HG03378 (cell line): ENCODE results near the gene MTERF4.

Experiments used
- ATAC-seq: cut with Tn5 transposase; IDR thresholded peaks from one replicate; pipeline ENCODE4 v1.9.1; 2021; ENCODE audit warnings: mild to moderate bottlenecking, moderate library complexity; ENCODE audit not compliant: unreplicated experiment

MTERF4 gene

GRCh38 chr2:241135737-241136136 lies 33.6 kb upstream of the MTERF4 start:
- ATAC-seq: no peak

DNA sequence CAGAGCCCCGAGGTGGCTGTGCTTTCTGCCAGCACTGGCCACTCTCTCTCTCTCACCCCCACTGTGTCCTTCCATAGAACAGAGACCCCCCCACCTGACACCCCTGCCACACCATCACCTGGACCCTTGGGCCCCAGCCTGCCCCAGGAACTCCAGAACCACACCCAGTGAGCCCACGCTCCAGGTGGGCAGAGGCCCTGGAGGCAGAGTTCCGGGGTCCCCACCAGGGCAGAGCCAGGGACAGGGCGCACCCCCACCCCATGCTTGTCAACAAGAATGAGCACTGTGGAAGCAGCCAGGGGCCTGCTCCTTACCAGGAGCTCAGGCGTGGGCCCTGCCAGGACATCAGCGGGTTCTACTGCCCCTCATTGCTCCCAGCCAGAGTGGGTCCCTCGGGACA lies 32.6 kb upstream of the MTERF4 start:
- ATAC-seq: no peak

DNA sequence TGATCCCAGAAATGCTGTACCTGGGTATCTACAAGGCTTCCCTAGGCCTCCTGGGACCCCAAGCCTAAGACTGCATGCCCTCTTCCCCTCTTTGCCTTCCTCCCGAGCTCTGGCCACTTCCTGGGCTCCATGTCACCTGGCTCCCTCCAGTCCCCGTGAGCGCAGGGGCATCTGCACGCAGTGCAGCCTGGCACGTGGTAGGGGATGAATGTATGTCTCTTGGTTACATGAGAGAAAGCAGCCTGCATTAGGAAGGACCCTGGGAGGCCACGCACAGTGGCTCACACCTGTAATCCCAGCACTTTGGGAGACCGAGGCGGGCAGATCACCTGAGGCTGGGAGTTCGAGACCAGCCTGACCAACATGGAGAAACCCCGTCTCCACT lies 31.3 kb upstream of the MTERF4 start:
- no peak for ATAC-seq

DNA sequence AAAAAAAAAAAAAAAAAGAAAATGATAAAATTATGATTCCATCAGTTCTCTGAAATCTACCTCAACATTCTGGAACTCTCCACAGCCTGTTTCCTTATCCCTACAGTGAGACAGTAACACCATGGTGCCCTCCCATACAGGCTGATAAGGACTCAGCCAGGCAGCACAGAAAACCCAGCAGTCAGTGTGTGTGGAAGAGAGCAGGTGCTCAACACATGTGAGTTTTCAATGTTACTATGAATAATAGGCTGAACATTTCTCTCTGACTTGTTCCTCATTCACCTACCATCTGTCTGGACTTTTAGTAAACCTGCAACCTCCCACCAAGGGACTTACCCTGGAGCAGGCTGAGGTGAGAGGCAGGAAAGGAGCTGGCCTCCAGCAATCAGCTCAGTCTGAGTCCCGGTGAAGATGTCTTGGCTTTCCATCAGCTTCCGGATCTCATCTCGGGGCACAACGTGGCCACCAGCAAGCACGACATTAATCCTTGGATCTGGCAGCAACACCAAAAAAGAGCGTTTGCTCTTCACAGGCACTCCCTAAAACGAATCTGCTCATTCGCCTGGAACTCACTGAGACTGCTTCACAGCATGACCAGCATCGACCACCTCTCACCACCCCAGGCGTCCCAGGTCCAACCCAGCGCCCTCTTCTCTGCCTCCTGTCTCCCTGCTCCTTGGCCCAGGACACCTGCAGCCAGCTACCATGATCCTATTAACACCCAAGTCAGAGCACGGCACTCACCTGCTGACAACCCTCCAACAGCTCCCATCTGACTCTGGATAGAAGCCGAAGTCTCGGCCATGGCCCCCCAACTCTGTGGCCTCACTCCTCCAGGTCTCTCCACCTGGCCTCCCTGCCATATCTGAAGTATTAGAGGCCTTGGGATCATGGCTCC lies 30.7 kb upstream of the MTERF4 start:
- ATAC-seq: no peak

- no peak for ATAC-seq
These were observed 29.4 kb upstream of the MTERF4 start for GRCh38 chr2:241131531-241131930.

GRCh38 chr2:241130316-241130715 lies 28.2 kb upstream of the MTERF4 start:
- no peak for ATAC-seq

- no peak for ATAC-seq
These were observed 27.2 kb upstream of the MTERF4 start for GRCh38 chr2:241129086-241129871.

DNA sequence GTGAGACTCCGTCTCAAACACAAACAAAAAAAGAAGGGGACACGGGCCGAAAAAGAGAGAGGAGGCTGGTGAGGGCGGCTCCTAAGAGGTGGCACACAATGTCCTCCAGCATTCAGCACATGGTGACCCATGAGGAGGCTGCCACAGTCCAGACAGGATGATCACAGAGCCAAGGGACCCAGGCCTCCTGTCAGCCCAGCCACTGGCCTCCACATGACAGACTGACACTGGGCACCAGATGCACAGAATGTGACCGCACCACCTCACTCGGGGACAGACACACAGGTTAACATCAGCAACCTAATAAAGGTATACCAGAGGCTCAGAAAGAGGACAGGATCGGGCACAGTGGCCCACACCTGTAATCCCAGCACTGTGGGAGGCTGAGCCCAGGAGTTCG lies 26.2 kb upstream of the MTERF4 start:
- ATAC-seq: no peak

GRCh38 chr2:241126771-241127202 lies 24.7 kb upstream of the MTERF4 start:
- no peak for ATAC-seq

GRCh38 chr2:241126201-241126611 lies 24.1 kb upstream of the MTERF4 start:
- ATAC-seq: no peak

GRCh38 chr2:241125626-241126025 lies 23.5 kb upstream of the MTERF4 start:
- ATAC-seq: no peak

DNA sequence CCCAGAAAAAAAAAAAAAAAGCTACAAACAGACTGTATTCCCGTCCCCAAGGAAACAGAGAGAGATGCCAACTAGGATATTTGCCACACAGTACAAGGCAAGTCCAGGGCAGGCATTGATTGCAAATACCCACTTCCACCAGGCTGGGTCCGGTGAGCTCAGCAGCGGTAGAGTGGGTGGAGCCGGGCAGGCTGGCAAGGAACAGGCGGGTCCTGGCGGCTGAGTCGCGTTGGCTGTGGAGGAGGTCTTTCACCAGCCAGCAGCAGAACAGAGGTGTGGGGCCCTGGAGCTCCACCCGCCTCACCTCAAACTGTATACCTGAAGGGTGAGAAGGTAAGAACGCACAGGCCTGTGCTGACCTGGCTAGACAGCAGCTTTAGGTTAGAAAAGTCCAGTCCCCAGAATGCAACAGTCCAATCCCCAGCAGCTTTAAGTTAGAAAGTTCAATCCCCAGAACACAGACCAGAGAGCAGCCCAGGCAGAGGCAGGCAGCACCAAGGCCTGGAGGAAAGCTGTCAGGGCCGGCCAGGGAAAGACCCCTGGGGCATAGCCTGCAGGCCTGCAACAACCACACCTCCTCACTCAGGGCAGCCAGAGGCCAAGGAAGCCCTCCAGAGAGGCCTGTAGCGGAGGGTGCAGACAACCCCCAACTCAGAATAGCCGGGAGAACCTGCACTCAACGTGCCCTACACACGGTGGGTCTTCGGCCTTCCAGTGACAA lies 21.9 kb upstream of the MTERF4 start:
- ATAC-seq: no peak

GRCh38 chr2:241122376-241123002 lies 20.4 kb upstream of the MTERF4 start:
- no peak for ATAC-seq

DNA sequence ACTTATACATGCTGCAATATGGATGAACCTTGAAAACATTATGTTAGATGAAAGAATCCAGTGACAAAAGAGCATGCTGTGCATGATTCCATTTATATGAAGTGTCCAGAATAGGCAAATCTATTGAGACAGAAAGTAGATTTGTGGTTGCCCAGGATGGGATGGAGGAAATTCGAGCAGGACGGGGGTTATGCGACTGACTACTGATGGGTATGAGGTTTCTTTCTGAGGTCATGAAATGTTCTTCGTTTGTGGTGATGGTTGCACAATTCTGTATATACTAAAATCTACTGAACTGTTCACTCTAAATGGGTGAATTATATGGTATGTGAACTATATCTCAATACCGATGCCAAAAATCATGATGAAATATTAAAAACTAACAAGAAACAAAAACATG lies 18.9 kb upstream of the MTERF4 start:
- ATAC-seq: no peak

GRCh38 chr2:241120440-241120839 lies 18.4 kb upstream of the MTERF4 start:
- ATAC-seq: no peak

DNA sequence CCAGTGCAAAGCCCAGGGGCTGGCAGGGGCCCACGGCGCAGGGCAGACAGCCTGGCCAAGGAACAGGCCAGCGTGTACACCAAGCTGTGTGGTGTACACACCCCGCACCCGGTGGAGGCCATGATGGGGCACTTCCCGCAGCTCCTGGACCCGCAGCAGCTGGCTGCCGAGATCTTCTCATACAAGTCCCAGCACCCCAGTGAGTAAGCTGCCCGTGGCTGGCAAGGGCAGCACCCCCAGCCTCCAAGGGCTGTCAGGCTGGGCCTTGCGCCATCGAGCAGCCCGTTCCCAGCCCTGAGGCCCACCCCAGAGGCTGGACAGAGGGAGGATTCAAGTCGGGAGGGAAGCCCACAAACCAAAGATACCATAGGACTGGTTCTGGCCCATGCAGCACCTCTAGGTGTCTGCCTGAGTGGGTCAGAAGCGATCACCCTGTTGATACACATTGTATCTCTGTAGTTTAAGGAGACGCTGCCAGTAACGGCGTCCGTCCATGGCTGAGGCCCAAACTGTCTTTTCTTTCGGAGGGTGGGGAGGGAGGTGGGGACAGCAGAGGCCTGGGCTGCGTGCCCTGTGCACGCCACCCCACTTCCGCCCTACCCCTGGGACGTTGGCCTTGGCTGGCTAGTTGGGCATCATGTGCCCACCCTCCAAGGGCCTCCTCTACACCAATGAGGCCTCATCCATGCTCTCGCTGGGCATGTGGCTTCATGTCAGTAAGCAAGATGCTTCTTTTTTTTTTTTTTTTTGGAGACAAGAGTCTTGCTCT lies 16.8 kb upstream of the MTERF4 start:
- no peak for ATAC-seq

GRCh38 chr2:241116606-241117560 lies 14.8 kb upstream of the MTERF4 start:
- ATAC-seq: no peak

- no peak for ATAC-seq
These were observed 13.3 kb upstream of the MTERF4 start for GRCh38 chr2:241115361-241115760.

DNA sequence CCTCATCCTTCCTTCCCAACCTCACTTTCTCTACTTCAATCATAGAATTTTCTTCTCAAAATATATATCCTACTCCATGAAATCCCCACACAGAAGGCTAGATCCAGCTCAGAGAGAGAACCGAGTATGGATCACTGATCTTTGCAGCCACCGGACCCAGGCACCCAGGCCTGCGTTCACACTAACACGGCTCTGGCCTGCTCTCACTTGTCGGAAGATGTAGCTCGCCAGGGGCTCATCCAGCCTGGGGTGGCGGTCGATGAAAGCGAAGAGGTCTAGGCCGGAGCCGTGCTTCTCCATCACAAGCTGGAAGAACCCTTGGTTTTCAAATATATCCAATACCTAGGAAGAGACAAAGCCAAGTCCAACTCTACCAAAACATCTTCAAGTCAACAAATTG lies 12.7 kb upstream of the MTERF4 start:
- ATAC-seq: no peak
